ENCODE measurements around the gene SERINC5. TPM values are rescaled to one million over a fixed set of nuclear protein-coding genes. Genes with fewer than 3 reads are reported as not detected.
A peak's percentile ranks its signal among the peaks of the same experiment; 100 is the strongest.
"Not testable (repeated sequence)": the region's sequence is repeated elsewhere in the genome, so short reads cannot be mapped to it uniquely, and the experiment has no call there.

Gene SERINC5
- total RNA-seq, 1 donor from 2014 or later, result 21.2 TPM

DNA sequence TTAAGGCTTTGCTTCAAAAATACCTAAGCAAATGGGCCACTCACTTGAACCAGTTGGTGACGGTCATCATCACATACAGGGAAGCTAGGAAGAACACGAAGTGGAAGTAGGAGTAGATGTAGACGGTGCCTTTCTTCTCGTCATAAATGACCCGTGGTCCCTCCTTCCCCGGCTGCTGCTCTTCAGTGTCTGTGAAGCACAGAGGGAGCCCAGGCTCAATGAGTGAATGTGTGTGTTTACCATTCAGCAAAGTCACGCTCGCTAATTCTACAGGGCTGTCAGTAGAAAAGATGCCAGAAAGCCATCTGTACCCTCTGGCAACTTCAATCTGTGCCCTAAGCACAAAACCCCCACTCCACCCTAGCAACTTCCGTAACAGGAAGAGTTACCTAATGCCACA, 109.8 kb downstream of the SERINC5 start:
- Mint-ChIP-seq H3K4me1 (ENCODE audit: low read depth) (peaks cover 41% of the 10 kb centered on the region), H3K9me3 (no peaks in the 10 kb centered on the region), H3K27me3 (ENCODE audit: insufficient read depth) (no peaks in the 10 kb centered on the region), H3K36me3 (ENCODE audit: low read depth) (peaks cover 50% of the 10 kb centered on the region), H3K27ac (no peak overlapping the region), H3K4me3 (no peak overlapping the region)
- DNase-seq (ENCODE audit: low spot score), result no peak
- intact Hi-C loops (cut with micrococcal nuclease), result no loop called here

DNA sequence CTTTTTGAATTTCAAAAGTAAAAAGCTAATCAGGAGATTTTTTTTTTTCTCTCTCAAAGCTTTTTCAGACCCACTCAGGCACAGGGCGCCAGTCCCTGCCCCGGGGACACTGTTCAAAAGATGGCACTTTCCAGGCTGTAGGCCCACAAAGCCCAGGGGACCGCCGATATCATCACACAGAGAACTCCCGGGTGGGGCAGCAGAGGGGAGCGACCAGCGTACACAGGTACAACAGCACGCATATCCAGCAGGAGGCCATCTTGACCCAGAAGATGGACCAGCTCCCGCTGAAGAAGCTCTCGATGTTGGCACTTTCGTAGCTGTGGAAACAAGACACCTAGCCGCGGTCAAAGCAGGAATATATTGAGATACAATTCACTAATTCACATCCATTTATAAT, 112.4 kb downstream of the SERINC5 start:
- Mint-ChIP-seq H3K4me3 (no peak overlapping the region), H3K27me3 (ENCODE audit: insufficient read depth) (no peaks in the 10 kb centered on the region), H3K27ac (peak overlapping the region; percentile 40), H3K4me1 (ENCODE audit: low read depth) (peaks cover 55% of the 10 kb centered on the region), H3K36me3 (ENCODE audit: low read depth) (peaks cover 37% of the 10 kb centered on the region), H3K9me3 (no peaks in the 10 kb centered on the region)
- DNase-seq (ENCODE audit: low spot score), result no peak
- intact Hi-C loops (cut with micrococcal nuclease), result no loop called here

DNA sequence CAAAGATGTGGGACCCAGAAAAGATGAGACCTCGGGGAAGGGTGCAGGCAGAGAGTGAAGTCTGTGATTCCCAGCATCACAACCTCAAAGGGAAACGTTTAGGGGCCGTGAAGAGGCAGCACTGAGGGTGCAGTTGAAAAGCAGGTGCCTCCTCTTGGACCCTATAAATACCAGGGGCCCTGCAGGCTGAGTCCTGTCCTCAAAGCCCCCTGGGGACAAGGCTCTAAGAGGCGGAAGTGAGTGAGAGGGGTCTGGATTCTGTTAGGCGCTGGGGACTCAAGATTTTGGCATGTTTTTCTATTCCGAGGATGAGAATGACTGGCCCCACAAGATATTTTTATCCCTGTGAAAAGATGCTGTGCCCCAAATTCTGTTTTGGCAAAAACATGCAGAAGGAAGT, 112.9 kb downstream of the SERINC5 start:
- DNase-seq (ENCODE audit: low spot score), result no peak
- peaks cover 57% of the 10 kb centered on the region for H3K4me1 Mint-ChIP-seq (ENCODE audit: low read depth)
- no peaks in the 10 kb centered on the region for H3K27me3 Mint-ChIP-seq (ENCODE audit: insufficient read depth)
- peaks cover 37% of the 10 kb centered on the region for H3K36me3 Mint-ChIP-seq (ENCODE audit: low read depth)
- no peak overlapping the region for H3K27ac Mint-ChIP-seq
- no peak overlapping the region for H3K4me3 Mint-ChIP-seq
- no peaks in the 10 kb centered on the region for H3K9me3 Mint-ChIP-seq
- intact Hi-C loops (cut with micrococcal nuclease), result no loop called here

DNA sequence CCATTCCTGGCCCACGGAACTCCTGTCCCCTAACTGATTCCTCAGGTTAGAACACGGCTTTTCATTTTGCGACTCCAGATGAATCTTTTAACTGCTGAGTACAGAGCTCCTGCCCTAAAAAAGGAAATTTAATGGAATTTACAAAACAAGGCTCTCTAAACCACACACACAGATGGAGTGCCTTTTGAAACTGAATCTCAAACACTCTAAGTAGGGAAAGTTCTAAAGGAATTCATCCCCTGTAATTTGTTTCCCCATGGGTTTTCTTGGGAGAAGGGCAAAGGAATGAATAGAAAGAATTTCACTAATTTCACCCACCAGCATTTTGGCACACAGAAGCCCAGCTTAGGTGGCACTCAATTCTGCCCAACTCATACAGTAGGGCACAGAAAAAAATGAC, 114.2 kb downstream of the SERINC5 start:
- peaks cover 60% of the 10 kb centered on the region for H3K4me1 Mint-ChIP-seq (ENCODE audit: low read depth)
- H3K27ac Mint-ChIP-seq, result peak overlapping the region; percentile 77
- intact Hi-C loops (cut with micrococcal nuclease), result no loop called here

DNA sequence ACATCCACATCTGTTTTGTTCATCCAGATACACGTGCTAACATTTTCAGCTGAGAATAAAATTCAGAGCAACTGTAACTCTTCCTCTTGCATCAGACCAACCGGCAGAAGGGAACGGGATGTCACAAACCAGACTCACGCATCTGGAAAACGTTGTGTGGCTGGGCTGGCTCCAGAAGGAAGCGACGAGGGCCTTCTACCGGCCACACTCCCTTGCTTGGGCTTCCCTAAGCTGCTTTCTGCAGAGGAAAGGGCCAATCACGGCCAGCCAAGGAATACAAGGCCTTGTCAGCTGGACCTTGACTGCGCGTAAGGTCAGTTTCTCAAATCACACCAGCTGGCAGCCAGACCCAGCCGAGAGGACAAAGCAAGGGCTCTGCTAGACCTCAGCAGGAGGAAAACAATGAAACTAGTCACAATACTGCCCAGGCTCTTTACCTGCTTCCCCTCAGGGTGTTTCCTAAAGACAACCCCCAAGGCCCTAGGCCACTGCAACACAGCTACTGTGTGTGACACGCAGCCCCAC, 114.6 kb downstream of the SERINC5 start:
- DNase-seq (ENCODE audit: low spot score), result no peak
- Mint-ChIP-seq H3K4me3 (no peak overlapping the region), H3K9me3 (no peaks in the 10 kb centered on the region), H3K27ac (peak overlapping the region; percentile 77), H3K36me3 (ENCODE audit: low read depth) (peaks cover 28% of the 10 kb centered on the region), H3K27me3 (ENCODE audit: insufficient read depth) (no peaks in the 10 kb centered on the region), H3K4me1 (ENCODE audit: low read depth) (peaks cover 64% of the 10 kb centered on the region)
- intact Hi-C loops (cut with micrococcal nuclease), result no loop called here

More for the DNA sequence above, 114.2 kb downstream of the SERINC5 start:
- H3K27me3 Mint-ChIP-seq (ENCODE audit: insufficient read depth), result no peaks in the 10 kb centered on the region
- no peaks in the 10 kb centered on the region for H3K9me3 Mint-ChIP-seq
- peaks cover 28% of the 10 kb centered on the region for H3K36me3 Mint-ChIP-seq (ENCODE audit: low read depth)
- no peak overlapping the region for H3K4me3 Mint-ChIP-seq
- DNase-seq (ENCODE audit: low spot score), result no peak

DNA sequence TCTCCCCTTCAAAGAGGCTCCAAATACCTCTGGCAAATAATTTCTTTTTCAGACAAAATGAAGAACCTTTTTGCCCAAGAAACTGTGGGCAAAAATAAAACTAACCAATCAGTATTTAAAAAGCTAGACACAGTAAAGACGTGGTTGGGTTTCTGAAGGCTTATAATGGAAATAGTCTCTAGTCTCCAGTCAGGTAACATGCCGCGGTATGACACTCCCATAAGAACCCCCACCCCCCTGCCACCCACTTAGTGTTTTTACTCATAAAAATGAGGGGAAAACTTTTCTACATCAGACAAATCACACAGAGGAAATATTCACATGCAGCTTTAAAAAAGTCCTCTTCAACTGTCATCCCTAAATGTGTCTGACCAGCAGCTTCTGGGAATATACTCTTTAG, 115.4 kb downstream of the SERINC5 start:
- H3K4me3 Mint-ChIP-seq, result peak overlapping the region; percentile 45
- H3K27ac Mint-ChIP-seq, result peak overlapping the region; percentile 77
- no peak for DNase-seq (ENCODE audit: low spot score)
- peaks cover 27% of the 10 kb centered on the region for H3K36me3 Mint-ChIP-seq (ENCODE audit: low read depth)
- peaks cover 72% of the 10 kb centered on the region for H3K4me1 Mint-ChIP-seq (ENCODE audit: low read depth)
- intact Hi-C loops (cut with micrococcal nuclease), result loop anchor here (1.0 kb wide), 1 partner anchor 14 kb away; no protein-coding TSS in a partner anchor
- no peaks in the 10 kb centered on the region for H3K9me3 Mint-ChIP-seq
- H3K27me3 Mint-ChIP-seq (ENCODE audit: insufficient read depth), result no peaks in the 10 kb centered on the region

DNA sequence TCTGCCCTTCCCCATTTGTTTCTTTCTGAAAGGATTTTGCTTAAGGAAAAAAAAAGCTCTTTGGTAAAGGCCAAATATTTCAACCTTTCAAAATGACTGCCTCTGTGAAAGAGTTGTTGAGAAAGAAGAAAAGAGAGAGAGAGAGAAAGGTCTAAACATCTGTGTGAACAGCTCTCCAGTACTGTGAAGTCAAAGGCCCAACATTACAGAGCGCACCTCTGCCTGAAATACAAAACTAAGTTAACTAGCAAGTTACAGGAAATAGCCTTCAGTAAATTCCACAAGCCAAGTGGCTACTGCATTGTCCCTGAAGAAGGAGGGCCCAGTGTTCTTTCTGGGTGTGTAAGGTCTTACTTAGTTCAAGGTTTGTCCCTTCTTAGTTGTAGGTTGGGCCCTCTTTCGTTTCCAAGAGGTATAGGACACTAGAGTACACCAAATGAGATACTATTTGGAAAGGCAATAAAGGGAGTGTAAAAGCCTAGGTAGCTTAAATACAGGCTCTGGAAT, 116.3 kb downstream of the SERINC5 start:
- no peak for DNase-seq (ENCODE audit: low spot score)
- H3K4me3 Mint-ChIP-seq, result no peak overlapping the region
- H3K4me1 Mint-ChIP-seq (ENCODE audit: low read depth), result peaks cover 78% of the 10 kb centered on the region
- no peaks in the 10 kb centered on the region for H3K27me3 Mint-ChIP-seq (ENCODE audit: insufficient read depth)
- peak overlapping the region; percentile 77 for H3K27ac Mint-ChIP-seq
- peaks cover 26% of the 10 kb centered on the region for H3K36me3 Mint-ChIP-seq (ENCODE audit: low read depth)
- intact Hi-C loops (cut with micrococcal nuclease), result no loop called here
- no peaks in the 10 kb centered on the region for H3K9me3 Mint-ChIP-seq

DNA sequence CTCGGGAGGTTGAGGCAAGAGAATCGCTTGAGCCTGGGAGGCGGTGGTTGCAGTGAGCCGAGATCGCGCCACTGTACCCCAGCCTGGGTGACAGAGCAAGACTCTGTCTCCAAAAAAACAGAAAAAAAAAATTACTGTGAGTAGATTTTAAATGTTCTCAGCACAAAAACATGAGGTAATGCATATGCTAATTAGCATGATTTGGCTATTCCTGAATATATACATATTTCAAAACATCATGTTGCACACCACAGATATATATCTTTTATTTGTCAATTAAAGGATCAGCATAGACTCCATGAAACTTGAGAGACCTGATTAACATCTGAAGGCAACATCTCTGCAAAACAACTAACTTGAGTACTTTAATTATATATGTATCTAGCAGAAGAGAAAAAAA, 117.4 kb downstream of the SERINC5 start:
- Mint-ChIP-seq H3K9me3 (no peaks in the 10 kb centered on the region), H3K36me3 (ENCODE audit: low read depth) (peaks cover 20% of the 10 kb centered on the region), H3K27me3 (ENCODE audit: insufficient read depth) (no peaks in the 10 kb centered on the region), H3K27ac (no peak overlapping the region), H3K4me1 (ENCODE audit: low read depth) (peaks cover 82% of the 10 kb centered on the region), H3K4me3 (no peak overlapping the region)
- no peak for DNase-seq (ENCODE audit: low spot score)
- intact Hi-C loops (cut with micrococcal nuclease), result no loop called here

DNA sequence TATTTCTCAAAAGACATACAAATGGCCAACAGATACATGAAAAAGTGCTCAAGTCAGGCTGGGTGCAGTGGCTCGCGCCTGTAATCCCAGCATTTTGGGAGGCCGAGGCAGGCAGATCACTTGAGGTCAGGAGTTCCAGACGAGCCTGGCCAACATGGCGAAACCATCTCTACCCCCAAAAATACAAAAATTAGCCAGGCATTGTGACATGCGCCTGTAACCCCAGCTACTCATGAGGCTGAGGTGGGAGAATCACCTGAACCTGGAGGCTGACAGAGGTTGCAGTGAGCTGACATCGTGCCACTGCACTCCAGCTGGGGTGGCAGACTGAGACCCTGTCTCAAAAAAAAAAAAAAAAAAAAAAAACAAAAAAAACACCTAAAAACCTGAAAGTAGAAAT, 119.0 kb downstream of the SERINC5 start:
- peaks cover 16% of the 10 kb centered on the region for H3K36me3 Mint-ChIP-seq (ENCODE audit: low read depth)
- not testable (repeated sequence) for H3K27me3 Mint-ChIP-seq (ENCODE audit: insufficient read depth); DNase-seq (ENCODE audit: low spot score); H3K9me3 Mint-ChIP-seq
- H3K27ac Mint-ChIP-seq, result peak overlapping the region; percentile 94
- intact Hi-C loops (cut with micrococcal nuclease), result loop anchor here (1.0 kb wide), 1 partner anchor 10 kb away; no protein-coding TSS in a partner anchor
- peaks cover 74% of the 10 kb centered on the region for H3K4me1 Mint-ChIP-seq (ENCODE audit: low read depth)
- H3K4me3 Mint-ChIP-seq, result peak overlapping the region; percentile 46

DNA sequence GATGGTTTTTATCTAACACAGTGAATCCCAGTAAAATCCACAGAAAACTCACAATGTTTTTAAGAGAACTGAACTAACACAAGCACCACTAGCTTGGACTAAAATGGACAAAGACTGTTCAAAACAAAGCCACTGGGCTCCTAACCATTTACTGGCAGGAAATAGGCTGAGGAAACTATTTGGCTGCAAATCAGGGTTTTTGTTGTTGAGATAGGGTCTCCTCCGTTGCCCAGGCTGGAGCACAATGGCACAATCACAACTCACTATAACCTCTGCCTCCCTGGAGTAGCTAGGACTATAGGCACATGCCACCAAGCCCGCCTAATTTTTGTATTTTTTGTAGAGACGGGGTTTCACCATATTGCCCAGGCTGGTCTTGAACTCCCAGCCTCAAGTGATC, 121.0 kb downstream of the SERINC5 start:
- intact Hi-C loops (cut with micrococcal nuclease), result no loop called here
- no peaks in the 10 kb centered on the region for H3K27me3 Mint-ChIP-seq (ENCODE audit: insufficient read depth)
- H3K4me1 Mint-ChIP-seq (ENCODE audit: low read depth), result peaks cover 55% of the 10 kb centered on the region
- H3K27ac Mint-ChIP-seq, result peak overlapping the region; percentile 94
- H3K36me3 Mint-ChIP-seq (ENCODE audit: low read depth), result peaks cover 19% of the 10 kb centered on the region
- H3K4me3 Mint-ChIP-seq, result no peak overlapping the region
- peaks cover 12% of the 10 kb centered on the region for H3K9me3 Mint-ChIP-seq
- DNase-seq (ENCODE audit: low spot score), result no peak

DNA sequence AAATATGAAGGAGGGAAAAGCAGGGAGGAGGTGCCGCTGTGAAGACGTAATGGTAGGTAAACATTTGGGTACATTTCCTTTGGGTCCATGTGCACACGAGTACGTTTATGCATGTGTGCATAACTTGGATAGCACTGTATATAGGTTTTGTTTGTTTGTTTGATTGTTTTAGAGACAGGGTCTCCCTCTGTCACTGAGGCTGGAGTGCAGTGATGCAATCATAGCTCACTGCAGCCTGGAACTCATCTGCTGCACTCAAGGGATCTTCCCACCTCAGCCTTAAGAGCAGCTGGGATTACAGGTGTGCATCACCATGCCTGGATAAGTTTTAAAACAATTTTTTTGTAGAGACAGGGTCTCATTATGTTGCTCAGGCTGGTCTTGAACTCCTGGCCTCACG, 126.7 kb downstream of the SERINC5 start:
- no peak for DNase-seq (ENCODE audit: low spot score)
- Mint-ChIP-seq H3K27me3 (ENCODE audit: insufficient read depth) (no peaks in the 10 kb centered on the region), H3K4me3 (no peak overlapping the region), H3K27ac (no peak overlapping the region), H3K9me3 (peaks cover 12% of the 10 kb centered on the region), H3K4me1 (ENCODE audit: low read depth) (peaks cover 33% of the 10 kb centered on the region), H3K36me3 (ENCODE audit: low read depth) (peaks cover 18% of the 10 kb centered on the region)
- intact Hi-C loops (cut with micrococcal nuclease), result loop anchor here (5.0 kb wide), 1 partner anchor 567 kb away; no protein-coding TSS in a partner anchor

DNA sequence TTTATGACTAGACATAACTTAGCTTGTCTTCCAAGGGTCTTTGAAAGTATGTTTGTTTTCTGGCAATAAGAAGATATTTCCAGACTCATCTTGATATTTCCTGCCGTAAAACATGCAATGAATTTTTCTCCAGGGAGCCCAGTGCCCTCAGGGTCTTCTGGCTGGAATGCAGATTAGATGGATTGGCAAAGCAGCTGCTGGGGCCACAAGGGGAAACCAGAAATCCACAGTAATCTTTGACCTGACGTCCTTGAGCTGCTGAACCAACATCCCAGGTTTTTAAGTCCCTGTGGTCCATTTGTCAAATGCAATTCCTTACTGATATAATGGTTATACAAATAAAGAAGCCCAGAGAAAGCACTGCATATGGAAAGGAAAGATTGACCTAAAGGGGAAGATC, 127.7 kb downstream of the SERINC5 start:
- no peaks in the 10 kb centered on the region for H3K27me3 Mint-ChIP-seq (ENCODE audit: insufficient read depth)
- H3K4me3 Mint-ChIP-seq, result no peak overlapping the region
- intact Hi-C loops (cut with micrococcal nuclease), result loop anchor here (5.0 kb wide), 1 partner anchor 566 kb away; no protein-coding TSS in a partner anchor
- peaks cover 14% of the 10 kb centered on the region for H3K36me3 Mint-ChIP-seq (ENCODE audit: low read depth)
- DNase-seq (ENCODE audit: low spot score), result no peak
- peaks cover 24% of the 10 kb centered on the region for H3K4me1 Mint-ChIP-seq (ENCODE audit: low read depth)
- H3K27ac Mint-ChIP-seq, result no peak overlapping the region
- H3K9me3 Mint-ChIP-seq, result peaks cover 12% of the 10 kb centered on the region

DNA sequence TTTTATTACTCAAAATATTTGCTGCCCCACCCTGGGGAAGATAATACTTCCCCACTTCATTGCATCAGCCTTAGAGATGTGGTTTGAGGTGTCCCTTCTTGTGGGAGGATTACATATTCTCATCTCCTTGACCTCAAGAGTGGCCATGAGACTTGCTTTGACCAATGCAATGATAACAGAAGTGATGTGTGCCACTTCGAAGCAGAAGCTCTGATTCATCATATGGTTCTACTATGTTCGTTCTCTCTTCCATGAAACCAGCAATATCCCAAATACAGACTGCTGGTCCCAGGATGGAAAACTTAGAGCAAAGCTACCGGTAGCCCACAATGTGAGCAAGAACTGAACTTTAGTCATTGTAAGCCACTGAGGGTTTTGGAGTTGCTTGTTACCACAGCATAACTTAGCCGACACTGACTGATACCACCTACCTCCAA, 128.7 kb downstream of the SERINC5 start:
- intact Hi-C loops (cut with micrococcal nuclease), result loop anchor here (2.0 to 5.0 kb wide), 3 partner anchors 34 to 565 kb away; no protein-coding TSS in a partner anchor
- Mint-ChIP-seq H3K4me3 (no peak overlapping the region), H3K9me3 (peaks cover 12% of the 10 kb centered on the region), H3K27ac (no peak overlapping the region), H3K4me1 (ENCODE audit: low read depth) (peaks cover 23% of the 10 kb centered on the region), H3K27me3 (ENCODE audit: insufficient read depth) (no peaks in the 10 kb centered on the region), H3K36me3 (ENCODE audit: low read depth) (peaks cover 14% of the 10 kb centered on the region)
- no peak for DNase-seq (ENCODE audit: low spot score)

All from activated T-helper 1 cell treated with anti-CD3 and anti-CD28 coated beads, Interleukin-12 subunit alpha, Interleukin-12 subunit beta, Interleukin-2, Interleukin-4 antibody, amounts not matched to agents 30 ng/mL and 10 ng/mL and 1 ng/mL, durations not matched to agents 14 hours and 24 hours and 36 hours (primary cell).